Measurements from ENCODE around the gene FGB. TPM values are rescaled to one million over a fixed set of nuclear protein-coding genes. Genes with fewer than 3 reads are reported as not detected.

Gene FGB
- polyA plus RNA-seq, 1 experiment = not detected

DNA sequence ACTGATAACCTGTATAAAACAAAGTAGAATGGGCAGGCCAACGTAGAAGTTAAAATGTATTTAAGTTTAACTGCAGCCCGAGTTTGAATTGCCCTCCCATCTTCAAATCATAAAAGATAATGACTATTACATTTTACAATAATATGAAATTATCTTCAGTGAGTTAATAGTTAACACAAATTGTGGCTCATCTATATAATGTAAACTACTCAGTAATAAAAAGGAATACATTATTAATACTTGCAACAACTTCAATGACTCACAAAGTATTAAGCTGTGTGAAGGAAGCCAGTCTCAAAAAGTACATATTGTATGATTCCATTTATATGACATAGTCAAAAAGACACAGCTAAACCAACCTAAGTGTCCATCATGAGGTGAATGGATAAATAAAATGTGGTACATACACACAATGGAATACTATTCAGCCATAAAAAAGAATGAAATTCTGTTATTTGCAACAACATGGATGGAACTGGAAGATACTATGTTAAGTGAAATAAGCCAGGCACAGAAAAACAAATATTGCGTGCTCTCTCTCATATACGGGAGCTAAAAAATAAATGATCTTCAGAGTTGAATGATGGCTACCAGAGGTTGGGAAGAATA, 20.4 kb upstream of the FGB start:
- peaks cover 8% of the 10 kb centered on the region for H3K36me3 ChIP-seq (ENCODE audit: control insufficient read depth, insufficient read depth, low read length)
- H3K27me3 ChIP-seq (ENCODE audit: control insufficient read depth, insufficient read depth, low read length) = no peaks in the 10 kb centered on the region
- DNase-seq (ENCODE audit: low read depth) = no peak
- H3K4me3 ChIP-seq (ENCODE audit: low read depth, low read length) = no peak overlapping the region
- ChIA-PET POLR2A (no interaction called here), CTCF (no interaction called here)
- TF ChIP-seq, protein P1, sequence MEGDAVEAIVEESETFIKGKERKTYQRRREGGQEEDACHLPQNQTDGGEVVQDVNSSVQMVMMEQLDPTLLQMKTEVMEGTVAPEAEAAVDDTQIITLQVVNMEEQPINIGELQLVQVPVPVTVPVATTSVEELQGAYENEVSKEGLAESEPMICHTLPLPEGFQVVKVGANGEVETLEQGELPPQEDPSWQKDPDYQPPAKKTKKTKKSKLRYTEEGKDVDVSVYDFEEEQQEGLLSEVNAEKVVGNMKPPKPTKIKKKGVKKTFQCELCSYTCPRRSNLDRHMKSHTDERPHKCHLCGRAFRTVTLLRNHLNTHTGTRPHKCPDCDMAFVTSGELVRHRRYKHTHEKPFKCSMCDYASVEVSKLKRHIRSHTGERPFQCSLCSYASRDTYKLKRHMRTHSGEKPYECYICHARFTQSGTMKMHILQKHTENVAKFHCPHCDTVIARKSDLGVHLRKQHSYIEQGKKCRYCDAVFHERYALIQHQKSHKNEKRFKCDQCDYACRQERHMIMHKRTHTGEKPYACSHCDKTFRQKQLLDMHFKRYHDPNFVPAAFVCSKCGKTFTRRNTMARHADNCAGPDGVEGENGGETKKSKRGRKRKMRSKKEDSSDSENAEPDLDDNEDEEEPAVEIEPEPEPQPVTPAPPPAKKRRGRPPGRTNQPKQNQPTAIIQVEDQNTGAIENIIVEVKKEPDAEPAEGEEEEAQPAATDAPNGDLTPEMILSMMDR (IDR thresholded peaks at IDR 0.05; ENCODE audit: insufficient read depth, low read depth, low read length) = no peak

DNA sequence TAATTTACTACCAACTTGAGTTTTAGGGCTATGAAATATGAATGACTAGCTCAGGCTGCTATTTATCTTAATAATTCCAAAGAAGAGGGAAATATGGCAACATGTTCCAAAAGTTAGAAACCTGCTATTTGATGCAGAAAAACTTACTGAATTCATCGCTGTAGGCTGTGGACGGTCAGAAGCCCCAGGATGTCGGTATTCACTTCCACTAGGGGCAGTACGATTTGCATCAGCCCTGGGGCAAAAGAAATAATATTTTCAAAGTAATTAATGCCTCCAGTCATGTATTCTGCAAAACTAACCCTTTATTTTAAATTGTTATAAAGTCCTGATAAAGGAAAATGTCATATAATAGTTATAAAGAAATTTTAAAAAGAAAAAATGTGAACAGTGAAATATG, 17.1 kb upstream of the FGB start:
- no peak overlapping the region for H3K4me3 ChIP-seq (ENCODE audit: low read depth, low read length)
- TF ChIP-seq, protein P1 (IDR thresholded peaks at IDR 0.05; ENCODE audit: insufficient read depth, low read depth, low read length) = no peak
- POLR2A ChIA-PET = no interaction called here
- H3K27me3 ChIP-seq (ENCODE audit: control insufficient read depth, insufficient read depth, low read length) = no peaks in the 10 kb centered on the region
- CTCF ChIA-PET = no interaction called here
- H3K36me3 ChIP-seq (ENCODE audit: control insufficient read depth, insufficient read depth, low read length) = peaks cover 6% of the 10 kb centered on the region
- DNase-seq (ENCODE audit: low read depth) = no peak

DNA sequence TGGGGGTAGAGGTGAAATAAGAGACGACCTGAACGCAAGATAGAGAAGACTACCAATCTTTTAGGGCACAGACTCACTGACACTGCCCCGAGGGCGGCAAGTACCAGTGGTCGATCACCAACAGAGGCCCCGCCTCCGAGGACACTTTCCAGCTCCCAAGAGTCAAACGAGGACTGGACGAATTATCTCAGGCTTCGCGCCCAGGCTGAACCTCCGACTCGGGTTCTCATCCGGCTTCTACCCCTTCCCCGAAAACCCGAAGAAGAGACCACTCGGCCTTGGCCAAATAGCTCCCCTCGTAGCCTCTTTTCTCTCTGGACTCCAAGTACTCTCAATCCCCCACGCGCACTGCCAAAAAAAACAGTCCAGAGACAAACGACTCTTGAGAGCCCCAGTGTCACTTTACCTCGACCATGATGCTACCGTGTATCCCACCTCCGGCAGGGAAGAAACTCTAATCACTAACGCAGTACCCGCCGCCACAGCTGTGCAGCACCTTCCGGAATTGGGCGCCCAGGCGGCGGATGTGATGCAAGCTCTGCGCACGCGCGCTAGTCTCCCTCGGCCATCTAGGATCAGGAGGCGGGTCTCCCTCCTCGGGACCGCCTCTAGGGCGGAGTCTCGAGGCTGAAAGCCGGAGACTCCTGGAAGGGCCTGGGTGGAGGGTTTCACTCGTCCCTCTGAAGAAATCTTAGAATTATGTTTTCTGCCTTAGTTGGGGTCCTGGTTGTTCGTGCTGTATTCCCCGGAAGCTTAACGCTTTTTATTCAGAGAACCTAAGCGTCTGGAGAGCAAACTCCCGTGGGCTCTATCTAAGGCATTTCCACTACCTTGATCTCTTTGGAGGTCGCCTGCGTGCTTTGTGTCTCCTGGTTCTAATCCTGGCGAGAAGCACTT, 12.7 kb upstream of the FGB start, which contains the start of gene PLRG1:
Gene PLRG1 (minus strand): TSS at position 507 of the 897 bp plus-strand sequence. CDS start 92 bp downstream, at position 415.
- POLR2A ChIA-PET = interaction anchor here (0.6 to 0.9 kb wide), 4 partner anchors 9 to 764 kb away, joined by 3 to 7 read pairs (median 3); no protein-coding TSS in a partner anchor

DNA sequence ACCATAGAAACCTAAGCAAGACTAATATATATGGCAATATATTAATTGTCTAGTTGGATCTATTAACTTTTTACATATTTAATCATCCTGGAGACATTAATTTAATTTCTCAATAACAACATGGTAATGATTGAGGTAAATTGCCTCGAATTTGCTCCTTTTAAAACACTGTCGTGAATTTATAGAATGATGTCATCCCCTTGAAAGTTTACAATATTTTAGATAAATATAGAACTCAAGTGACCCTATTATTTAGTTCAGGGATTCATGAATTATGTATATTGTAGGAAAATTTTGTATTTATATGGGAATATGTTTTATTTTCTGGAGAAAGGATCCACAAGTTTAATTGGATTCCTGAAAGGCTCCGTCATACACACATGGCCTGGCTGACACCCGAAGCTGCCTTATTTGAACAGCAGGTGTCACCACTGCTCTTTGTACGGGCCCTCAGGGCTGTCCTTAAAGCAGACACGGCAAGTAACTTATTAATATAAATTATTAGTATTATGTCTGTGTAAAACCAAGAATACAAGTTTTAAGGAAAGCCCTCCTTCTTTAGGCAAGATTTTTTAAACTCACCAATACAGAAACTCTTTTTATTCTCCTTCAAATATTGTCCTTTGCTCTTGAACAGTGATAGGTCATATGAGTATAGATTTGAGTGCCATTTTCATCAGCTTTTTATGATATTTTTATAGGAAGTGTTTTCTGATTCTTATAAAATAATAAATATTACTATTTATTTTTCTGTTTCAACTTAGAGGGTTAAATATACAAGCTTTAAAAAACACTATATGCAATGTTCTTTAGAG, 10.7 kb upstream of the FGB start:
- peak; percentile 37 for DNase-seq (ENCODE audit: low read depth)

More for the DNA sequence above, 12.7 kb upstream of the FGB start, which contains the start of gene PLRG1:
- DNase-seq (ENCODE audit: low read depth) = peak; percentile 62
- TF ChIP-seq, protein P1 (IDR thresholded peaks at IDR 0.05; ENCODE audit: insufficient read depth, low read depth, low read length) = peak; percentile 30; the same call in 1 of the 2 replicates
- Histone ChIP-seq H3K36me3 (ENCODE audit: control insufficient read depth, insufficient read depth, low read length) (peaks cover 2% of the 10 kb centered on the region; the same call in 1 of the 2 replicates), H3K27me3 (ENCODE audit: control insufficient read depth, insufficient read depth, low read length) (no peaks in the 10 kb centered on the region), H3K4me3 (ENCODE audit: low read depth, low read length) (peak within 1 kb of the TSS; percentile 66)
- CTCF ChIA-PET = interaction anchor here (0.7 to 4.7 kb wide), 7 partner anchors 9 to 218 kb away, joined by 3 to 29 read pairs (median 6); partner anchors contain the start of genes FGB and FGG

More for the DNA sequence above, 10.7 kb upstream of the FGB start:
- ChIA-PET POLR2A (interaction anchor here (0.6 kb wide), 1 partner anchor 11 kb away, joined by 3 read pairs; the partner anchor contains the start of gene FGB), CTCF (interaction anchor here (0.6 to 4.7 kb wide), 17 partner anchors 9 to 427 kb away, joined by 3 to 29 read pairs (median 4); partner anchors contain the start of gene RBM46)
- TF ChIP-seq, protein P1 (IDR thresholded peaks at IDR 0.05; ENCODE audit: insufficient read depth, low read depth, low read length) = peak; percentile 81
- no peaks in the 10 kb centered on the region for H3K27me3 ChIP-seq (ENCODE audit: control insufficient read depth, insufficient read depth, low read length)
- H3K36me3 ChIP-seq (ENCODE audit: control insufficient read depth, insufficient read depth, low read length) = no peaks in the 10 kb centered on the region
- no peak overlapping the region for H3K4me3 ChIP-seq (ENCODE audit: low read depth, low read length)

Data from BJ (cell line).